IMR-90 (cell line): ENCODE results near the gene FBXO31.

Experiments used
- BHLHE40 ChIP-seq: fragments of 150-350 bp; IDR thresholded peaks from 2 replicates; pipeline ENCODE4 v1.6.1; 2016; ENCODE audit warnings: mild to moderate bottlenecking, low read depth, low read length
- CHD1 ChIP-seq: IDR thresholded peaks from 2 replicates; pipeline ENCODE4 v1.6.1; 2012; ENCODE audit warnings: low read depth, low read length, improper control_type of control experiment
- MXI1 ChIP-seq: IDR thresholded peaks from 2 replicates; pipeline ENCODE4 v1.6.1; 2012; ENCODE audit warnings: low read depth, mild to moderate bottlenecking, low read length, moderate library complexity, borderline replicate concordance
- POLR2A ChIP-seq: IDR thresholded peaks from 2 replicates; pipeline ENCODE4 v1.6.1; 2012; ENCODE audit warnings: mild to moderate bottlenecking, low read depth, low read length
- TF ChIP-seq, protein P1 (sequence below): conservative IDR thresholded peaks from 2 replicates; pipeline ENCODE4 v1.5.1; 2012; ENCODE audit warnings: mild to moderate bottlenecking, low read depth, low read length, improper control_type of control experiment

DNA sequence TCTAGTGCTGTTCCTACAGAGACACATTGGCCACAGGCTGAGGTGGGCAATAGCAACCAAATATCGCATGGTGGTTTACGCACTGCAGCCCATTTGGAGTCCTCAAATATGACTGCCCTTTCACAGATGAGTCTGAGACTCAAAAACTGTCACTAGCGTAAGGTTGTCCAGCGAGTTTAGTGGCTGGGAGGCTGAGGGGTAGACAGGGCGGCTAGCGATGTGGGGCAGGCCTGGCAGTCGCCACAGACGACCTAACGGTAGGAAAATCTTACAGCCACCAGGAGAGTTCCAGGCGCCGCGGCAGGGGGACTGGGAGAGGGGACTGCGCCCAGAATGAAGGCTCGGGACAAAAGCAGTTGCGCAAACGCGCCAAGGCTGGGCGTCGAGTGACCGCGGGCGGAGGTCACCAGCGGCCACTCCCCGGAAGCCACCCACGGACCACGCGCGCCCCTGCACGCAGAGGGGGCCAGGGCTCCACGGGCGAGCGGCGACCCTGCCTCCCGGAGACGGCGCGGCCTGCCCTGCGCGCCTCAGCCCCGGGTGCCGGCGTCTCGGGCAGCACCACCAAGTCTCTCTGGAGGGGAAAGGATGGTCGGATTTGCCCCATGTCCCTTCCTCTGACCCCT, 7.9 kb upstream of the FBXO31 start:
- TF ChIP-seq, protein P1, sequence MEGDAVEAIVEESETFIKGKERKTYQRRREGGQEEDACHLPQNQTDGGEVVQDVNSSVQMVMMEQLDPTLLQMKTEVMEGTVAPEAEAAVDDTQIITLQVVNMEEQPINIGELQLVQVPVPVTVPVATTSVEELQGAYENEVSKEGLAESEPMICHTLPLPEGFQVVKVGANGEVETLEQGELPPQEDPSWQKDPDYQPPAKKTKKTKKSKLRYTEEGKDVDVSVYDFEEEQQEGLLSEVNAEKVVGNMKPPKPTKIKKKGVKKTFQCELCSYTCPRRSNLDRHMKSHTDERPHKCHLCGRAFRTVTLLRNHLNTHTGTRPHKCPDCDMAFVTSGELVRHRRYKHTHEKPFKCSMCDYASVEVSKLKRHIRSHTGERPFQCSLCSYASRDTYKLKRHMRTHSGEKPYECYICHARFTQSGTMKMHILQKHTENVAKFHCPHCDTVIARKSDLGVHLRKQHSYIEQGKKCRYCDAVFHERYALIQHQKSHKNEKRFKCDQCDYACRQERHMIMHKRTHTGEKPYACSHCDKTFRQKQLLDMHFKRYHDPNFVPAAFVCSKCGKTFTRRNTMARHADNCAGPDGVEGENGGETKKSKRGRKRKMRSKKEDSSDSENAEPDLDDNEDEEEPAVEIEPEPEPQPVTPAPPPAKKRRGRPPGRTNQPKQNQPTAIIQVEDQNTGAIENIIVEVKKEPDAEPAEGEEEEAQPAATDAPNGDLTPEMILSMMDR: no peak
- TF ChIP-seq BHLHE40: 0 out of 2 replicates have a peak, but pooled peaks have one; percentile 13
- no peak for TF ChIP-seq POLR2A
- no peak for TF ChIP-seq CHD1
- no peak for TF ChIP-seq MXI1
